H1 (cell line): ENCODE data around the gene CACNA1B. TPM values are rescaled to one million over a fixed set of nuclear protein-coding genes. Genes with fewer than 3 reads are reported as not detected.

ENCODE experiments used
- CTCF ChIA-PET: fragments of 300-600 bp; sonication (Branson Sonifier 250); formaldehyde crosslinking; loops from one replicate; lab custom pipeline; 2021; ENCODE audit not compliant: partially characterized antibody; lab: Charles Lee
- POLR2A ChIA-PET: fragments of 300-600 bp; sonication (Branson Sonifier 250); formaldehyde crosslinking; loops from one replicate; lab custom pipeline; 2021; ENCODE audit warnings: inconsistent platforms; ENCODE audit not compliant: partially characterized antibody; lab: Charles Lee
- DNase-seq, 2 experiments: peaks; one replicate each; pipeline versions ENCODE4 v3.0.0 to v3.0.0-alpha.2; 2010 to 2022; ENCODE audit warnings: low spot score in 2 of 2, low read depth in 1 of 2, mixed read lengths in 1 of 2
- FAIRE-seq: peaks from 2 replicates; lab custom pipeline; 2011; peaks lifted over from hg19 to GRCh38; lab: Jason Lieb, UNC
- H2AFZ ChIP-seq: 2 replicates; pipeline ENCODE4 v1.8.1; 2012; ENCODE audit warnings: low read length, inconsistent platforms
- H2AK5ac ChIP-seq: 2 replicates; pipeline ENCODE4 v1.6.1; 2013; ENCODE audit warnings: low read depth, low read length
- H2BK120ac ChIP-seq: replicated peaks from 2 replicates; pipeline ENCODE3; 2013; ENCODE audit warnings: low read depth, low read length, inconsistent platforms
- H2BK12ac ChIP-seq: 2 replicates; pipeline ENCODE4 v1.6.1; 2013; ENCODE audit warnings: low read depth, low read length
- H2BK15ac ChIP-seq: 2 replicates; pipeline ENCODE4 v1.6.1; 2013; ENCODE audit warnings: low read length
- H2BK20ac ChIP-seq: 2 replicates; pipeline ENCODE4 v1.6.1; 2013; ENCODE audit warnings: low read length
- H2BK5ac ChIP-seq: 2 replicates; pipeline ENCODE4 v1.6.1; 2013; ENCODE audit warnings: low read depth, low read length
- H3K14ac ChIP-seq: 2 replicates; pipeline ENCODE4 v1.6.1; 2013; ENCODE audit warnings: inconsistent platforms; ENCODE audit not compliant: insufficient read length
- H3K18ac ChIP-seq: 2 replicates; pipeline ENCODE4 v1.6.1; 2013; ENCODE audit warnings: low read length; ENCODE audit errors: extremely low read depth
- H3K23ac ChIP-seq: 2 replicates; pipeline ENCODE4 v1.6.1; 2013; ENCODE audit warnings: inconsistent platforms; ENCODE audit not compliant: insufficient read length
- H3K23me2 ChIP-seq: 2 replicates; pipeline ENCODE4 v1.6.1; 2013; ENCODE audit warnings: low read depth, low read length
- H3K27ac ChIP-seq: 2 replicates; pipeline ENCODE4 v1.6.1; 2011; ENCODE audit warnings: low read depth, low read length, inconsistent platforms
- H3K27me3 ChIP-seq, 4 experiments: replicated peaks in 1 of 4; 1 replicate in 1 of 4; 2 replicates in 3 of 4; pipeline versions ENCODE4 v1.6.1 to v1.8.1; 2011 to 2013; ENCODE audit warnings: low read length in 3 of 4, mild to moderate bottlenecking in 3 of 4, inconsistent platforms in 2 of 4, mixed read lengths in 2 of 4, moderate library complexity in 1 of 4; ENCODE audit not compliant: control insufficient read depth in 3 of 4, insufficient read depth in 3 of 4; ENCODE audit errors: extremely low read depth in 1 of 4
- H3K36me3 ChIP-seq, 4 experiments: 2 replicates each; pipeline versions ENCODE4 v1.6.1 to v1.8.1; 2011 to 2013; ENCODE audit warnings: mild to moderate bottlenecking in 4 of 4, low read length in 3 of 4, moderate library complexity in 2 of 4, control low read depth in 1 of 4, inconsistent platforms in 1 of 4; ENCODE audit not compliant: insufficient read depth in 4 of 4, control insufficient read depth in 2 of 4
- H3K4ac ChIP-seq: replicated peaks from 2 replicates; pipeline ENCODE3; 2013; ENCODE audit warnings: low read length, low read depth, mixed read lengths, inconsistent platforms; ENCODE audit not compliant: insufficient read length
- H3K4me1 ChIP-seq, 4 experiments: replicated peaks in 1 of 4; 1 replicate in 1 of 4; 2 replicates in 3 of 4; pipeline versions ENCODE4 v1.6.1 to v1.8.1; 2011 to 2013; ENCODE audit warnings: low read length in 3 of 4, inconsistent platforms in 2 of 4, mixed read lengths in 1 of 4; ENCODE audit not compliant: insufficient read depth in 4 of 4, control insufficient read depth in 3 of 4
- H3K4me2 ChIP-seq, 2 experiments: 2 replicates each; pipeline versions ENCODE4 v1.6.1 to v1.8.1; 2011 to 2013; ENCODE audit warnings: low read depth in 2 of 2, low read length in 2 of 2, control low read depth in 1 of 2, inconsistent platforms in 1 of 2, mild to moderate bottlenecking in 1 of 2; ENCODE audit not compliant: insufficient read depth in 1 of 2
- H3K4me3 ChIP-seq, 4 experiments: fragments of 200-600, 300-600 bp in 1 of 4; sonication (generic), shearing (Covaris generic), sonication (Bioruptor Twin) in 1 of 4; 2 replicates each; pipeline versions ENCODE4 v1.5.1 to v1.8.1; 2011 to 2016; ENCODE audit warnings: low read length in 4 of 4, low read depth in 3 of 4, control low read depth in 2 of 4, inconsistent platforms in 2 of 4, mild to moderate bottlenecking in 2 of 4, mixed read lengths in 1 of 4, moderate library complexity in 1 of 4; ENCODE audit not compliant: insufficient read depth in 2 of 4; ENCODE audit errors: extremely low read depth in 1 of 4
- H3K56ac ChIP-seq: replicated peaks from 2 replicates; pipeline ENCODE3; 2013; ENCODE audit warnings: low read depth, mild to moderate bottlenecking, mixed read lengths, low read length, inconsistent platforms; ENCODE audit not compliant: insufficient read length
- H3K79me1 ChIP-seq: 2 replicates; pipeline ENCODE4 v1.6.1; 2013; ENCODE audit warnings: low read depth, low read length, control low read depth
- H3K79me2 ChIP-seq, 2 experiments: 2 replicates each; pipeline versions ENCODE4 v1.6.1 to v1.8.1; 2012 to 2013; ENCODE audit warnings: low read length in 2 of 2, mild to moderate bottlenecking in 2 of 2, inconsistent platforms in 1 of 2; ENCODE audit not compliant: insufficient read depth in 2 of 2, control insufficient read depth in 1 of 2
- H3K9ac ChIP-seq, 4 experiments: replicated peaks in 1 of 4; 1 replicate in 1 of 4; 2 replicates in 3 of 4; pipeline versions ENCODE4 v1.6.1 to v1.8.1; 2011 to 2013; ENCODE audit warnings: low read depth in 3 of 4, low read length in 3 of 4, control low read depth in 2 of 4, mild to moderate bottlenecking in 2 of 4, moderate library complexity in 2 of 4, inconsistent platforms in 1 of 4; ENCODE audit errors: extremely low read depth in 1 of 4
- H3K9me3 ChIP-seq, 2 experiments: 2 replicates each; pipeline versions ENCODE4 v1.6.1 to v1.8.1; 2012 to 2013; ENCODE audit warnings: mild to moderate bottlenecking in 2 of 2, moderate library complexity in 2 of 2, control low read depth in 1 of 2, inconsistent platforms in 1 of 2, low read depth in 1 of 2, low read length in 1 of 2, mixed read lengths in 1 of 2; ENCODE audit not compliant: insufficient read depth in 2 of 2
- H4K20me1 ChIP-seq, 2 experiments: replicated peaks in 1 of 2; 2 replicates each; pipeline versions ENCODE3 to v1.8.1; 2011 to 2013; ENCODE audit warnings: inconsistent platforms in 2 of 2, low read length in 2 of 2, mild to moderate bottlenecking in 1 of 2; ENCODE audit not compliant: insufficient read depth in 2 of 2, control insufficient read depth in 1 of 2
- H4K5ac ChIP-seq: 2 replicates; pipeline ENCODE4 v1.6.1; 2013; ENCODE audit warnings: low read length, low read depth, mixed read lengths, inconsistent platforms; ENCODE audit not compliant: insufficient read length
- H4K8ac ChIP-seq: 2 replicates; pipeline ENCODE4 v1.8.0; 2013; ENCODE audit warnings: mild to moderate bottlenecking, moderate library complexity, low read length, inconsistent platforms; ENCODE audit not compliant: insufficient read depth; ENCODE audit errors: extremely low read depth
- H4K91ac ChIP-seq: replicated peaks from 2 replicates; pipeline ENCODE3; 2013; ENCODE audit warnings: low read length, mixed read lengths, inconsistent platforms; ENCODE audit not compliant: insufficient read length
- NANOG ChIP-seq: IDR thresholded peaks from 2 replicates; pipeline ENCODE4 v1.6.1; 2011; ENCODE audit warnings: low read length, low read depth, mild to moderate bottlenecking, inconsistent platforms; ENCODE audit not compliant: insufficient read depth, poor library complexity, severe bottlenecking
- WGBS, 2 experiments: shearing (Covaris generic) in 1 of 2; methylation state at CpG; one replicate each; pipeline versions ENCODE4 v1.1.6 to v1.1.7; 2013 to 2015; ENCODE audit warnings: low lambda C conversion rate in 2 of 2, mixed read lengths in 2 of 2, inconsistent platforms in 1 of 2, low coverage in 1 of 2, missing lambda C conversion rate in 1 of 2; ENCODE audit not compliant: insufficient replicate concordance in 2 of 2, insufficient coverage in 1 of 2, insufficient read length in 1 of 2; ENCODE audit errors: extremely low coverage in 1 of 2, missing lambda C conversion rate in 1 of 2; 5-methylcytosine and 5-hydroxymethylcytosine counted together
- polyA plus RNA-seq, 7 experiments: library from polyadenylated mRNA; depleted of rRNA in 3 of 7; stranded (reverse) in 5 of 7; unstranded in 2 of 7; fragments of >200 nt in 5 of 7; fragments of 200-250 nt in 2 of 7; gene quantifications; 1 replicate in 5 of 7; 2 replicates in 1 of 7; 4 replicates in 1 of 7; pipeline versions ENCODE4 v1.2.1 to v1.2.3, GENCODE V29; 2011 to 2013; ENCODE audit warnings: missing spikeins in 2 of 7, mixed read lengths in 2 of 7
- total RNA-seq: library from RNA; stranded (reverse); fragmentation: NEBNext Ultra II Directional; extraction: Animal tissue kit (Norgen Biotek cat#: 25700); gene quantifications from 2 replicates; pipeline ENCODE4 v1.2.1, GENCODE V29; 2021

Gene CACNA1B
- total and polyA plus RNA-seq, 2 of the 8 experiments (the other 6 are each of a cell fraction or from before 2014, with no cell fraction given), result 1.5 to 5.7 TPM

GRCh38 chr9:137959641-137960411, 82.2 kb downstream of the CACNA1B start:
- no peak overlapping the region; the same call in 1 of the 2 replicates for H2BK5ac ChIP-seq
- FAIRE-seq, result no peak
- WGBS, 2 experiments, result 86% methylated on average over 18 of the region's 36 CpGs; no CpG with 5 or more reads in 1 of the 2 experiments

More at GRCh38 chr9:137959641-137960411, 82.2 kb downstream of the CACNA1B start:
- no peak for TF ChIP-seq NANOG
- Histone ChIP-seq H4K5ac (no peak overlapping the region), H3K23me2 (no peaks in the 10 kb centered on the region), H3K14ac (no peak overlapping the region), H2AFZ (no peak overlapping the region), H3K4me2 (0 out of 4 replicates have a peak overlapping the region, but pooled peaks of 1 of the 2 experiments have one; percentile 5), H3K9ac (no peak overlapping the region), H2BK20ac (no peak overlapping the region), H2BK12ac (no peak overlapping the region), H3K4ac (no peak overlapping the region), H2AK5ac (no peak overlapping the region), H3K23ac (no peak overlapping the region), H4K8ac (peak overlapping the region; percentile 5), H4K20me1 (no peaks in the 10 kb centered on the region), H2BK120ac (no peak overlapping the region), H3K4me1 (peaks cover 0 to 2% (median 0%) of the 10 kb centered on the region in 4 experiments; a peak in 1 of 7 replicates), H3K18ac (no peak overlapping the region; the same call in 1 of the 2 replicates), H2BK15ac (no peak overlapping the region), H3K56ac (no peak overlapping the region), H3K36me3 (peaks cover 0 to 3% (median 0%) of the 10 kb centered on the region in 4 experiments; a peak in 1 of 8 replicates), H3K27me3 (no peaks in the 10 kb centered on the region; a peak in 1 of 7 replicates), H3K9me3 (peaks cover 16 to 46% of the 10 kb centered on the region in 2 experiments; a peak in 3 of 4 replicates), H3K79me2 (no peaks in the 10 kb centered on the region), H3K4me3 (0 out of 8 replicates have a peak overlapping the region, but pooled peaks of 1 of the 4 experiments have one; percentile 12), H3K27ac (no peak overlapping the region), H4K91ac (no peak overlapping the region), H3K79me1 (no peaks in the 10 kb centered on the region)
- ChIA-PET POLR2A (interaction anchor here (0.6 to 1.3 kb wide), 2 partner anchors 79 to 119 kb away, joined by 3 read pairs; no protein-coding TSS in a partner anchor), CTCF (interaction anchor here (0.6 to 1.0 kb wide), 2 partner anchors 9 to 89 kb away, joined by 3 read pairs; no protein-coding TSS in a partner anchor)
- DNase-seq, result peak in 1 of 2 experiments; percentile 59
